H1 (cell line): ENCODE data around the gene ITGA4. TPM values are rescaled to one million over a fixed set of nuclear protein-coding genes. Genes with fewer than 3 reads are reported as not detected.

ENCODE experiments used
- ASH2L ChIP-seq: fragments of 200-600, 300-600 bp; sonication (generic); IDR thresholded peaks from one replicate; pipeline ENCODE4 v1.7.1; 2017; ENCODE audit warnings: low read length
- CTCF ChIP-seq, 3 experiments: IDR thresholded peaks; 1 replicate in 2 of 3; 2 replicates in 1 of 3; pipeline versions ENCODE4 v1.5.1 to v1.6.1; 2011; ENCODE audit warnings: low read length in 3 of 3, mild to moderate bottlenecking in 3 of 3, inconsistent platforms in 2 of 3, low read depth in 1 of 3, moderate library complexity in 1 of 3; ENCODE audit not compliant: insufficient read depth in 1 of 3; ENCODE audit errors: control extremely low read depth in 1 of 3
- RAD21 ChIP-seq, 2 experiments: IDR thresholded peaks in 1 of 2; conservative IDR thresholded peaks in 1 of 2; 2 replicates each; pipeline ENCODE4 v1.6.1; 2011; ENCODE audit warnings: low read depth in 2 of 2, low read length in 2 of 2, improper control_type of control experiment in 1 of 2, inconsistent platforms in 1 of 2, mild to moderate bottlenecking in 1 of 2, moderate library complexity in 1 of 2
- TBP ChIP-seq: IDR thresholded peaks from 2 replicates; pipeline ENCODE4 v1.6.1; 2011; ENCODE audit warnings: low read depth, low read length, improper control_type of control experiment
- TEAD4 ChIP-seq: IDR thresholded peaks from 2 replicates; pipeline ENCODE4 v1.6.1; 2012; ENCODE audit warnings: low read depth, low read length, inconsistent platforms, mixed read lengths
- polyA plus RNA-seq, 7 experiments: library from polyadenylated mRNA; depleted of rRNA in 3 of 7; stranded (reverse) in 5 of 7; unstranded in 2 of 7; fragments of >200 nt in 5 of 7; fragments of 200-250 nt in 2 of 7; gene quantifications; 1 replicate in 5 of 7; 2 replicates in 1 of 7; 4 replicates in 1 of 7; pipeline versions ENCODE4 v1.2.1 to v1.2.3, GENCODE V29; 2011 to 2013; ENCODE audit warnings: missing spikeins in 2 of 7, mixed read lengths in 2 of 7
- total RNA-seq: library from RNA; stranded (reverse); fragmentation: NEBNext Ultra II Directional; extraction: Animal tissue kit (Norgen Biotek cat#: 25700); gene quantifications from 2 replicates; pipeline ENCODE4 v1.2.1, GENCODE V29; 2021

ITGA4 gene
- total and polyA plus RNA-seq, 2 of the 8 experiments (the other 6 are each of a cell fraction or from before 2014, with no cell fraction given): 0.60 to 2.1 TPM

- TF ChIP-seq CTCF (IDR thresholded peaks at IDR 0.05; ENCODE audit: control extremely low read depth in 1 of 3, insufficient read depth in 1 of 3, low read depth in 1 of 3, low read length in 3 of 3): peak; percentile 54 to 74 (median 72)
- no peak for TF ChIP-seq TBP
- no peak for TF ChIP-seq ASH2L
- peak; percentile 68 to 74 for TF ChIP-seq RAD21 (IDR thresholded peaks at IDR 0.05 in 1 of 2, conservative IDR thresholded peaks at IDR 0.05 in 1 of 2; ENCODE audit: low read depth in 2 of 2, low read length in 2 of 2)
- TF ChIP-seq TEAD4: peak; percentile 54; the same call in 1 of the 2 replicates
These were observed 9.7 kb downstream of the ITGA4 start (continued) for GRCh38 chr2:181466661-181467576.
